HG02759 (cell line): ENCODE results near the gene PPP1R13B.
"Not testable (repeated sequence)": the region's sequence is repeated elsewhere in the genome, so short reads cannot be mapped to it uniquely, and the experiment has no call there.

Experiments
- ATAC-seq: cut with Tn5 transposase; IDR thresholded peaks from one replicate; pipeline ENCODE4 v1.9.1; 2021; ENCODE audit warnings: mild to moderate bottlenecking, moderate library complexity; ENCODE audit not compliant: unreplicated experiment

Gene PPP1R13B

GRCh38 chr14:103801459-103801858 is 45.9 kb downstream of the PPP1R13B start:
- no peak for ATAC-seq

GRCh38 chr14:103793192-103793591 is 54.2 kb downstream of the PPP1R13B start:
- not testable (repeated sequence) for ATAC-seq

GRCh38 chr14:103788086-103788485 is 59.3 kb downstream of the PPP1R13B start:
- no peak for ATAC-seq

GRCh38 chr14:103782376-103782775 is 65.0 kb downstream of the PPP1R13B start:
- no peak for ATAC-seq

GRCh38 chr14:103776319-103776718 is 71.1 kb downstream of the PPP1R13B start:
- ATAC-seq = not testable (repeated sequence)

GRCh38 chr14:103775506-103775905 is 71.9 kb downstream of the PPP1R13B start:
- ATAC-seq = no peak

- no peak for ATAC-seq
Observed at GRCh38 chr14:103773521-103773920, 73.9 kb downstream of the PPP1R13B start.

- ATAC-seq = no peak
Observed at GRCh38 chr14:103772078-103772712, 75.2 kb downstream of the PPP1R13B start.

GRCh38 chr14:103770902-103771301 is 76.5 kb downstream of the PPP1R13B start:
- no peak for ATAC-seq

- no peak for ATAC-seq
Observed at GRCh38 chr14:103770500-103770899, 76.9 kb downstream of the PPP1R13B start.

- no peak for ATAC-seq
Observed at GRCh38 chr14:103767336-103767894, 80.0 kb downstream of the PPP1R13B start.

GRCh38 chr14:103765526-103765925 is 81.8 kb downstream of the PPP1R13B start:
- no peak for ATAC-seq

GRCh38 chr14:103763730-103764488 is 83.5 kb downstream of the PPP1R13B start:
- peak; percentile 50 for ATAC-seq

GRCh38 chr14:103762541-103762940 is 84.8 kb downstream of the PPP1R13B start:
- no peak for ATAC-seq

- no peak for ATAC-seq
Observed at GRCh38 chr14:103762036-103762435, 85.3 kb downstream of the PPP1R13B start.

- no peak for ATAC-seq
Observed at GRCh38 chr14:103758059-103758776, 89.2 kb downstream of the PPP1R13B start.

GRCh38 chr14:103755060-103755459 is 92.3 kb downstream of the PPP1R13B start:
- no peak for ATAC-seq

GRCh38 chr14:103753774-103754173 is 93.6 kb downstream of the PPP1R13B start:
- ATAC-seq = no peak

- no peak for ATAC-seq
Observed at GRCh38 chr14:103749860-103750259, 97.5 kb downstream of the PPP1R13B start.

GRCh38 chr14:103749452-103749851 is 97.9 kb downstream of the PPP1R13B start:
- no peak for ATAC-seq

GRCh38 chr14:103748534-103748857 is 98.9 kb downstream of the PPP1R13B start:
- ATAC-seq = no peak

- no peak for ATAC-seq
Observed at GRCh38 chr14:103746701-103747100, 100.7 kb downstream of the PPP1R13B start.
